HCT116 (cell line): Measurements from ENCODE around the gene SEC24A. TPM values are rescaled to one million over a fixed set of nuclear protein-coding genes. Genes with fewer than 3 reads are reported as not detected.

ENCODE experiments used
- ATAC-seq: fragments of 200-7000 bp; cut with Tn5 transposase; 2 replicates; pipeline ENCODE4 v1.9.1; 2020; ENCODE audit warnings: mild to moderate bottlenecking, moderate library complexity
- Bru-seq: library from RNA; stranded (reverse); fragments of 400-500 nt; gene quantifications from one replicate; lab custom pipeline; 2021; lab: Mats Ljungman, UMichigan
- BruChase-seq, 2 experiments: library from RNA; stranded (reverse); fragments of 400-500 nt; gene quantifications; one replicate each; lab custom pipeline; 2021; lab: Mats Ljungman, UMichigan
- BruUV-seq: library from RNA; stranded (reverse); fragments of 400-500 nt; replicated peaks from 2 replicates; lab custom pipeline; 2021; lab: Mats Ljungman, UMichigan
- CTCF ChIA-PET: fragments of 300-600 bp; sonication (Branson Sonifier 250); formaldehyde crosslinking; loops from one replicate; lab custom pipeline; 2021; ENCODE audit warnings: antibody characterized with exemption; lab: Charles Lee
- POLR2A ChIA-PET: fragments of 300-600, 350-600 bp; sonication (Branson Sonifier 250); formaldehyde crosslinking; loops from one replicate; lab custom pipeline; 2021; ENCODE audit warnings: antibody characterized with exemption; lab: Charles Lee
- RAD21 ChIA-PET, 2 experiments: fragments of 300-600 bp; sonication (Branson Sonifier 250); formaldehyde crosslinking; loops; one replicate each; lab custom pipeline; 2023; ENCODE audit warnings: low total read pairs in 2 of 2; ENCODE audit not compliant: uncharacterized antibody in 2 of 2, unreplicated experiment in 2 of 2, low non-redundant PET in 1 of 2; lab: Charles Lee
- DNase-seq: peaks from one replicate; pipeline ENCODE4 v3.0.0-alpha.2; 2010; ENCODE audit warnings: low read depth, low spot score
- H2AFZ ChIP-seq: fragments of 200-600 bp; shearing (Covaris generic), sonication (generic); 2 replicates; pipeline ENCODE4 v1.6.1; 2017; ENCODE audit warnings: low read depth, mixed run types, mixed read lengths, antibody characterized with exemption, low read length; ENCODE audit not compliant: poor library complexity, severe bottlenecking
- H3K27ac ChIP-seq: 2 replicates; pipeline ENCODE4 v1.5.1; 2012; ENCODE audit warnings: low read depth, low read length
- H3K27me3 ChIP-seq: fragments of 200-600 bp; sonication (generic); 2 replicates; pipeline ENCODE4 v1.6.1; 2016; ENCODE audit warnings: mixed run types, low read length, mixed read lengths; ENCODE audit not compliant: insufficient read depth
- H3K36me3 ChIP-seq, 2 experiments: fragments of 200-500 bp in 1 of 2; fragments of 200-600 bp in 1 of 2; sonication (Bioruptor generic) in 1 of 2; sonication (generic) in 1 of 2; 2 replicates each; pipeline versions ENCODE4 v1.5.1 to v1.6.1; 2014 to 2016; ENCODE audit warnings: low read length in 2 of 2, inconsistent platforms in 1 of 2, mixed read lengths in 1 of 2, mixed run types in 1 of 2; ENCODE audit not compliant: insufficient read depth in 2 of 2, control insufficient read depth in 1 of 2
- H3K4me1 ChIP-seq, 2 experiments: fragments of 200-600 bp in 1 of 2; sonication (generic) in 1 of 2; 2 replicates each; pipeline versions ENCODE4 v1.5.1 to v1.6.1; 2012 to 2017; ENCODE audit warnings: low read length in 2 of 2, inconsistent platforms in 1 of 2, mild to moderate bottlenecking in 1 of 2, mixed read lengths in 1 of 2, mixed run types in 1 of 2, moderate library complexity in 1 of 2; ENCODE audit not compliant: insufficient read depth in 2 of 2, control insufficient read depth in 1 of 2
- H3K4me2 ChIP-seq: fragments of 200-600 bp; sonication (generic); 2 replicates; pipeline ENCODE4 v1.6.1; 2017; ENCODE audit warnings: mixed run types, low read length, mixed read lengths
- H3K4me3 ChIP-seq, 2 experiments: fragments of 200-600 bp in 1 of 2; sonication (generic) in 1 of 2; replicated peaks in 1 of 2; 2 replicates each; pipeline ENCODE4 v1.5.1; 2011 to 2016; ENCODE audit warnings: low read length in 2 of 2, control low read depth in 1 of 2, low read depth in 1 of 2, mild to moderate bottlenecking in 1 of 2, mixed read lengths in 1 of 2, mixed run types in 1 of 2
- H3K79me2 ChIP-seq: fragments of 200-600 bp; sonication (generic); 2 replicates; pipeline ENCODE4 v1.6.1; 2017; ENCODE audit warnings: mild to moderate bottlenecking, mixed run types, low read length, moderate library complexity, mixed read lengths; ENCODE audit not compliant: insufficient read depth
- H3K9ac ChIP-seq: fragments of 200-600 bp; sonication (generic); 2 replicates; pipeline ENCODE4 v1.6.1; 2016; ENCODE audit warnings: low read length, mixed read lengths
- H3K9me2 ChIP-seq: fragments of 200-600 bp; sonication (generic), shearing (Covaris generic); 2 replicates; pipeline ENCODE4 v1.6.1; 2017; ENCODE audit warnings: mixed run types, mild to moderate bottlenecking, moderate library complexity; ENCODE audit not compliant: insufficient read depth
- H3K9me3 ChIP-seq, 2 experiments: fragments of 200-500 bp in 1 of 2; fragments of 200-600 bp in 1 of 2; sonication (Bioruptor generic) in 1 of 2; sonication (generic) in 1 of 2; 2 replicates each; pipeline ENCODE4 v1.6.1; 2014 to 2017; ENCODE audit warnings: low read length in 2 of 2, mixed read lengths in 2 of 2, inconsistent platforms in 1 of 2, low read depth in 1 of 2, mild to moderate bottlenecking in 1 of 2, mixed run types in 1 of 2, moderate library complexity in 1 of 2; ENCODE audit not compliant: control insufficient read depth in 1 of 2, insufficient read depth in 1 of 2
- H4K20me1 ChIP-seq: fragments of 200-600 bp; sonication (generic), shearing (Covaris generic); 2 replicates; pipeline ENCODE4 v1.6.1; 2017; ENCODE audit warnings: mixed run types, mild to moderate bottlenecking, moderate library complexity; ENCODE audit not compliant: insufficient read depth
- CBX3 ChIP-seq: IDR thresholded peaks from 2 replicates; pipeline ENCODE4 v1.6.1; 2012; ENCODE audit warnings: low read depth
- CEBPB ChIP-seq: IDR thresholded peaks from 2 replicates; pipeline ENCODE4 v1.6.1; 2012; ENCODE audit warnings: low read depth
- EGR1 ChIP-seq: IDR thresholded peaks from 2 replicates; pipeline ENCODE4 v1.6.1; 2012; ENCODE audit warnings: low read depth
- ELF1 ChIP-seq: IDR thresholded peaks from 2 replicates; pipeline ENCODE4 v1.6.1; 2012; ENCODE audit warnings: low read depth, borderline replicate concordance
- EZH2 ChIP-seq: fragments of 200-600 bp; sonication (generic); IDR thresholded peaks from 2 replicates; pipeline ENCODE4 v1.6.1; 2017; ENCODE audit warnings: antibody characterized with exemption, mixed run types
- EZH2phosphoT487 ChIP-seq: fragments of 200-600 bp; IDR thresholded peaks from 2 replicates; pipeline ENCODE4 v1.6.1; 2018; ENCODE audit warnings: antibody characterized with exemption, borderline replicate concordance
- JUND ChIP-seq: IDR thresholded peaks from 2 replicates; pipeline ENCODE4 v1.6.1; 2012
- POLR2AphosphoS5 ChIP-seq: IDR thresholded peaks from 2 replicates; pipeline ENCODE4 v1.6.1; 2011; ENCODE audit warnings: mild to moderate bottlenecking, low read depth, low read length, moderate library complexity
- RAD21 ChIP-seq: IDR thresholded peaks from 2 replicates; pipeline ENCODE4 v1.6.1; 2012; ENCODE audit warnings: low read depth, mild to moderate bottlenecking
- SIN3A ChIP-seq: IDR thresholded peaks from 2 replicates; pipeline ENCODE4 v1.6.1; 2012; ENCODE audit warnings: low read depth
- TCF7L2 ChIP-seq: IDR thresholded peaks from 2 replicates; pipeline ENCODE4 v1.7.0; 2011; ENCODE audit warnings: borderline replicate concordance, inconsistent platforms; ENCODE audit not compliant: insufficient read depth, insufficient read length; ENCODE audit errors: extremely low read depth
- ZFX ChIP-seq: fragments of 450-650 bp; IDR thresholded peaks from 2 replicates; pipeline ENCODE4 v1.6.1; 2017
- ZNF274 ChIP-seq: fragments of 200-500 bp; sonication (Bioruptor generic); IDR thresholded peaks from 2 replicates; pipeline ENCODE4 v1.6.1; 2014; ENCODE audit warnings: mild to moderate bottlenecking, low read depth, low read length, inconsistent platforms
- intact Hi-C: fragments of 100-400 bp; cut with micrococcal nuclease; formaldehyde crosslinking; loops from 2 replicates; pipeline ENCODE4 v1.10.0; 2022
- long read RNA-seq: library from polyadenylated mRNA; unstranded; transcript quantifications from one replicate; pipeline ENCODE4 v2.0.0, GENCODE V29; 2021; ENCODE audit not compliant: unreplicated experiment
- polyA plus RNA-seq: library from polyadenylated mRNA; unstranded; fragments of >200 nt; gene quantifications from 2 replicates; pipeline ENCODE4 v1.2.1, GENCODE V29; 2012; ENCODE audit warnings: missing spikeins
- total RNA-seq: library from RNA; stranded (reverse); gene quantifications from one replicate; pipeline ENCODE4 v1.2.1, GENCODE V29; 2021; ENCODE audit not compliant: unreplicated experiment
- TF ChIP-seq, protein P1 (sequence below): IDR thresholded peaks from 2 replicates; pipeline ENCODE4 v1.6.1; 2011; ENCODE audit warnings: mild to moderate bottlenecking, low read length, moderate library complexity; ENCODE audit not compliant: insufficient replicate concordance; ENCODE audit errors: extremely low read depth
- TF ChIP-seq, protein P2 (sequence below): IDR thresholded peaks from 2 replicates; pipeline ENCODE4 v1.6.1; 2012; ENCODE audit warnings: low read depth
- TF ChIP-seq, protein P3 (sequence below): IDR thresholded peaks from 2 replicates; pipeline ENCODE4 v1.6.1; 2012
- TF ChIP-seq, protein P4 (sequence below), 3 experiments: fragments of 200-600 bp in 1 of 3; sonication (generic) in 1 of 3; IDR thresholded peaks in 2 of 3; conservative IDR thresholded peaks in 1 of 3; 2 replicates each; pipeline ENCODE4 v1.5.1; 2012 to 2017; ENCODE audit warnings: low read depth in 2 of 3, low read length in 2 of 3, antibody characterized with exemption in 1 of 3, borderline replicate concordance in 1 of 3, control low read depth in 1 of 3, mild to moderate bottlenecking in 1 of 3, mixed read lengths in 1 of 3, mixed run types in 1 of 3, moderate library complexity in 1 of 3; ENCODE audit not compliant: insufficient read depth in 1 of 3

The SEC24A gene
- total RNA-seq (16.8 TPM), Bru-seq, nascent RNA (percentile 62 among the genes with signal in this experiment), BruChase-seq, experiment 1, labeled RNA remaining after a 6-hour chase (percentile 72 among the genes with signal in this experiment), BruChase-seq, experiment 2, labeled RNA remaining after a 2-hour chase (percentile 71 among the genes with signal in this experiment)
- 7.6 and 7.8 TPM in 2 replicates for polyA plus RNA-seq
- long read RNA-seq, full-length matches to known transcripts = 12 of 29 reads
- long read RNA-seq, partial matches to known transcripts = 7 of 29 reads
- long read RNA-seq, other reads (novel, unspliced or antisense) = 10 of 29 reads

DNA sequence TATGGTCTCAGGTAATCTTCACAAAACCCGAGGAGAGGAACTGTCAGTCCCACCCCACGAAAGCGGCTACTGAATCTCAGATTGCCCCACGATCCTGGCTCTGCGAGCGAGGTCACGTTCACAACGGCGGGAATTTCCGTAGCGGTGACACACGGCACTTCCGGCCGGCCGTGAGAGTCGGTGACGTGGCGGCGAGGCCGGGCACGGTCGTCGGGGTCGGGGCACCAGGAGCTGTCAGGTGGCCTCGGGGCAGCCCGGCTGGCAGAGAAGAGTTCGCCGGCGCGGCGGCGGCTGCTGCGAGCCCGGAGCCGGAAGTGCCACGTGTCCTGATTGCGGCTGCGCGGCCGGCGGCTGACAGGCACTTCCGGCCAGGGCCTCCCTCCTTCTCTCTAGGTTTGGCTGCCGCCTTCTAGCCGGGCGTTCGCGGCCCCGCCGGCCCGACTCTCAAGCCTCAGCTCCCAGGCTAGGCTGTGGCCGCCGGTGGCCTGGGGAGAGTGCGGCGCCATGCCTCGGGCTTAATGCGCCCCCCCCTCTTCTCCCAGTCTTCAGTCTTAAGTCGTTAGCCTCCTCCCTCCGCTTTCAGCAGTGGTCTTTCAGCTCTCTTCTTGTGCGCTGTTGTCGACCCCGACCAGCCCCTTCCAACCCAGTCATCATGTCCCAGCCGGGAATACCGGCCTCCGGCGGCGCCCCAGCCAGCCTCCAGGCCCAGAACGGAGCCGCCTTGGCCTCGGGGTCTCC is at the start of gene SEC24A:
TSS of gene SEC24A (plus strand) at position 361 of the 738 bp plus-strand sequence. CDS start at position 653, 292 bp downstream.
- POLR2A ChIA-PET = interaction anchor here (0.6 kb wide), 1 partner anchor 15 kb away, joined by 3 read pairs; no protein-coding TSS in a partner anchor
- DNase-seq = peak; percentile 57
- no peaks in the 10 kb centered on the region for H3K36me3 ChIP-seq
- peak; percentile 92 for ATAC-seq
- no peaks in the 10 kb centered on the region for H3K9me3 ChIP-seq
- H3K4me3 ChIP-seq = peak within 1 kb of the TSS; percentile 98 to 100
- H3K27ac ChIP-seq = peak within 1 kb of the TSS; percentile 75
- peak within 1 kb of the TSS; percentile 50 for H2AFZ ChIP-seq
- H3K9me2 ChIP-seq = no peaks in the 10 kb centered on the region
- peaks cover 45% of the 10 kb centered on the region for H3K79me2 ChIP-seq
- CTCF ChIA-PET = no interaction called here
- H3K27me3 ChIP-seq = no peaks in the 10 kb centered on the region
- intact Hi-C loops = loop anchor here (1.0 kb wide), 1 partner anchor 16 kb away; the partner anchor contains the start of gene SAR1B
- peaks cover 9 to 19% of the 10 kb centered on the region in 2 experiments; a peak in 3 of 4 replicates for H3K4me1 ChIP-seq
- BruUV-seq = no TSS peak
- peak within 1 kb of the TSS; percentile 94 for H3K4me2 ChIP-seq
- RAD21 ChIA-PET = no interaction called here
- H3K9ac ChIP-seq = peak within 1 kb of the TSS; percentile 87
- no peaks in the 10 kb centered on the region for H4K20me1 ChIP-seq
- TF ChIP-seq TCF7L2 = no peak
- no peak for TF ChIP-seq CBX3
- no peak for TF ChIP-seq EGR1
- TF ChIP-seq, protein P1, sequence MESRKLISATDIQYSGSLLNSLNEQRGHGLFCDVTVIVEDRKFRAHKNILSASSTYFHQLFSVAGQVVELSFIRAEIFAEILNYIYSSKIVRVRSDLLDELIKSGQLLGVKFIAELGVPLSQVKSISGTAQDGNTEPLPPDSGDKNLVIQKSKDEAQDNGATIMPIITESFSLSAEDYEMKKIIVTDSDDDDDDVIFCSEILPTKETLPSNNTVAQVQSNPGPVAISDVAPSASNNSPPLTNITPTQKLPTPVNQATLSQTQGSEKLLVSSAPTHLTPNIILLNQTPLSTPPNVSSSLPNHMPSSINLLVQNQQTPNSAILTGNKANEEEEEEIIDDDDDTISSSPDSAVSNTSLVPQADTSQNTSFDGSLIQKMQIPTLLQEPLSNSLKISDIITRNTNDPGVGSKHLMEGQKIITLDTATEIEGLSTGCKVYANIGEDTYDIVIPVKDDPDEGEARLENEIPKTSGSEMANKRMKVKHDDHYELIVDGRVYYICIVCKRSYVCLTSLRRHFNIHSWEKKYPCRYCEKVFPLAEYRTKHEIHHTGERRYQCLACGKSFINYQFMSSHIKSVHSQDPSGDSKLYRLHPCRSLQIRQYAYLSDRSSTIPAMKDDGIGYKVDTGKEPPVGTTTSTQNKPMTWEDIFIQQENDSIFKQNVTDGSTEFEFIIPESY = peak; percentile 61
- no peak for TF ChIP-seq CEBPB
- TF ChIP-seq, protein P2, sequence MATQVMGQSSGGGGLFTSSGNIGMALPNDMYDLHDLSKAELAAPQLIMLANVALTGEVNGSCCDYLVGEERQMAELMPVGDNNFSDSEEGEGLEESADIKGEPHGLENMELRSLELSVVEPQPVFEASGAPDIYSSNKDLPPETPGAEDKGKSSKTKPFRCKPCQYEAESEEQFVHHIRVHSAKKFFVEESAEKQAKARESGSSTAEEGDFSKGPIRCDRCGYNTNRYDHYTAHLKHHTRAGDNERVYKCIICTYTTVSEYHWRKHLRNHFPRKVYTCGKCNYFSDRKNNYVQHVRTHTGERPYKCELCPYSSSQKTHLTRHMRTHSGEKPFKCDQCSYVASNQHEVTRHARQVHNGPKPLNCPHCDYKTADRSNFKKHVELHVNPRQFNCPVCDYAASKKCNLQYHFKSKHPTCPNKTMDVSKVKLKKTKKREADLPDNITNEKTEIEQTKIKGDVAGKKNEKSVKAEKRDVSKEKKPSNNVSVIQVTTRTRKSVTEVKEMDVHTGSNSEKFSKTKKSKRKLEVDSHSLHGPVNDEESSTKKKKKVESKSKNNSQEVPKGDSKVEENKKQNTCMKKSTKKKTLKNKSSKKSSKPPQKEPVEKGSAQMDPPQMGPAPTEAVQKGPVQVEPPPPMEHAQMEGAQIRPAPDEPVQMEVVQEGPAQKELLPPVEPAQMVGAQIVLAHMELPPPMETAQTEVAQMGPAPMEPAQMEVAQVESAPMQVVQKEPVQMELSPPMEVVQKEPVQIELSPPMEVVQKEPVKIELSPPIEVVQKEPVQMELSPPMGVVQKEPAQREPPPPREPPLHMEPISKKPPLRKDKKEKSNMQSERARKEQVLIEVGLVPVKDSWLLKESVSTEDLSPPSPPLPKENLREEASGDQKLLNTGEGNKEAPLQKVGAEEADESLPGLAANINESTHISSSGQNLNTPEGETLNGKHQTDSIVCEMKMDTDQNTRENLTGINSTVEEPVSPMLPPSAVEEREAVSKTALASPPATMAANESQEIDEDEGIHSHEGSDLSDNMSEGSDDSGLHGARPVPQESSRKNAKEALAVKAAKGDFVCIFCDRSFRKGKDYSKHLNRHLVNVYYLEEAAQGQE = no peak
- no peak for TF ChIP-seq RAD21
- peak; percentile 66 for TF ChIP-seq ZFX
- TF ChIP-seq ELF1 = peak; percentile 72
- TF ChIP-seq EZH2phosphoT487 = no peak
- no peak for TF ChIP-seq JUND
- no peak for TF ChIP-seq ZNF274
- TF ChIP-seq POLR2AphosphoS5 = peak; percentile 91
- TF ChIP-seq SIN3A = peak; percentile 94
- TF ChIP-seq, protein P3, sequence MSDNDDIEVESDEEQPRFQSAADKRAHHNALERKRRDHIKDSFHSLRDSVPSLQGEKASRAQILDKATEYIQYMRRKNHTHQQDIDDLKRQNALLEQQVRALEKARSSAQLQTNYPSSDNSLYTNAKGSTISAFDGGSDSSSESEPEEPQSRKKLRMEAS = peak; percentile 95
- TF ChIP-seq EZH2 = no peak
- TF ChIP-seq, protein P4, sequence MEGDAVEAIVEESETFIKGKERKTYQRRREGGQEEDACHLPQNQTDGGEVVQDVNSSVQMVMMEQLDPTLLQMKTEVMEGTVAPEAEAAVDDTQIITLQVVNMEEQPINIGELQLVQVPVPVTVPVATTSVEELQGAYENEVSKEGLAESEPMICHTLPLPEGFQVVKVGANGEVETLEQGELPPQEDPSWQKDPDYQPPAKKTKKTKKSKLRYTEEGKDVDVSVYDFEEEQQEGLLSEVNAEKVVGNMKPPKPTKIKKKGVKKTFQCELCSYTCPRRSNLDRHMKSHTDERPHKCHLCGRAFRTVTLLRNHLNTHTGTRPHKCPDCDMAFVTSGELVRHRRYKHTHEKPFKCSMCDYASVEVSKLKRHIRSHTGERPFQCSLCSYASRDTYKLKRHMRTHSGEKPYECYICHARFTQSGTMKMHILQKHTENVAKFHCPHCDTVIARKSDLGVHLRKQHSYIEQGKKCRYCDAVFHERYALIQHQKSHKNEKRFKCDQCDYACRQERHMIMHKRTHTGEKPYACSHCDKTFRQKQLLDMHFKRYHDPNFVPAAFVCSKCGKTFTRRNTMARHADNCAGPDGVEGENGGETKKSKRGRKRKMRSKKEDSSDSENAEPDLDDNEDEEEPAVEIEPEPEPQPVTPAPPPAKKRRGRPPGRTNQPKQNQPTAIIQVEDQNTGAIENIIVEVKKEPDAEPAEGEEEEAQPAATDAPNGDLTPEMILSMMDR (IDR thresholded peaks at IDR 0.05 in 2 of 3, conservative IDR thresholded peaks at IDR 0.05 in 1 of 3; ENCODE audit: borderline replicate concordance in 1 of 3, insufficient read depth in 1 of 3, low read depth in 2 of 3, low read length in 2 of 3) = no peak
